KG1 (cell line): ENCODE data around the gene KIF6.

Source experiments
- DNase-seq: peaks from one replicate; lab custom pipeline; 2025; lab: John Stamatoyannopoulos, UW

Gene KIF6

GRCh38 chr6:39381550-39382140 lies 343.6 kb downstream of the KIF6 start:
- no peak for DNase-seq

DNA sequence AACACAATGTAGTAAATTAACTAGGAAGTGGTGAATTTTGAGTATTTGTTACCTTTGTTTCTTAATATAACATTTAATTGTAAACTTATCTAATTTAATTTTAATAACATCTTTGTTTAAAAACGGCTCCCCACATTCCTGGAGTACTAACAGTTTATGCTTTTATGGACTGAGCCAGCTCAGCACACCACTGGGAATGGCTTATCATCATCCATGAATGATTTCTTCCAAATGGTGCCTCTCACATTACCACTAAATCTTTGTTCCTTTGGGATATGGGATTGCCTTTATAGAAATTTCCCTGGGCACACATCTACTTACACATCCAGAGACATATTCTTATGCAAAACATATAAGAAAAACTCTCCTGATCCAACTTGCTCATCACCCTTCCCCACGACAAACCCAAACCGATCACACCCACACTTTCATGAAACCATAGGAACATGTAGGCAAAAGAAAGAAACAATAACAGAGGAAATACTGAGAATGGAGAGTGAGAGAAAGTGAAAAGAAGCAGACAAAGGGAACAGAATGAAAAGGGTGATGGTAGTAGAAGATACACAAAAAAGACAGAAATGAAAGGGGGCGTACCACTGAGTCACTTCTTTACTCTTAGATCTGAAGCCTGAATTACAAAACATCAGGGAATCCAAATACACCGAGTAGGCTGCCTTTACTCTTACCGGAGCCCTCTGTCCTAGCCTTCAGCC lies 344.2 kb downstream of the KIF6 start:
- DNase-seq = no peak

DNA sequence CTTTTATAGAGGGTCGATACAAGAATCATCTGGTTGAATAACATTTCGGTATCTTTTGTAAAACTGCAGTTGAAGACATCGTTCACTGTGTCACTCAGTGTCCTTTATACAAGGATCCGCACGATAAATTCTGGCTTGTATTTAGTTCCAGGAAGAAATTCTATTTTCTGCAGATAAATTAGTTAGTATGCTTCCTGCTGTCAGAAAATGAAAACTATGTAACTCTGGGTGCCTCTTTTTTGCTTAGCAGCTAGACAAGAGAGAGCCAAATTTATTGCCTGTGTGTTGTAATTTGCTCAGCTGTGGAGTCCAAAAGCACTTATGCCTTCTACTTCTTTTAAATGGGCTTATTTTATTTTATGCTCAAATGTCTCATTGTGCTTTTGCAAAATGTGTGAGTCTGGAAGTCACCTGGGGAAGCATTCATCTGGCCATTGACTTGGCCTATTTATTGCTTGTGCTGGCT lies 346.2 kb downstream of the KIF6 start:
- no peak for DNase-seq

- DNase-seq = no peak
Observed at GRCh38 chr6:39378175-39378959, 346.8 kb downstream of the KIF6 start.

DNA sequence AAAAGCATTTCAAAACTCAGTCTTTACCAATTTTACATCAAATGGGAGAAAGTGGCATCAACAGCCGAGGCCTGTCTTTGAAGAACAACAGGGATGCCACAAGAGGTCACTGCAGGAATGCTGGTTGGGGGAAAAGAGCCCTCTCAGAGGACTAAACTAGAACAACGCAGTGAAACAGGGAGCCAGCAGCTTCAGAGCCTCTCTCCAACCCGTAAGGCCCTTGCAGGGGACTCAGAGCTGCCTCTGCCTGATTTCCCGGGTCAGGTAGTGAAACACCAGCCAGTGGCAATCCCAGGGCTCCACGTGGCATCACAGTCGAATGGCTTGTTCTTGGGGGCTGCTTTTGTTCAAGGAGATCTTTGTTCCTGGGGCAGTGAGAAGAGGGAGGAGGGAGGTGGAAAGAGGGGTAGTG lies 347.7 kb downstream of the KIF6 start:
- no peak for DNase-seq

DNA sequence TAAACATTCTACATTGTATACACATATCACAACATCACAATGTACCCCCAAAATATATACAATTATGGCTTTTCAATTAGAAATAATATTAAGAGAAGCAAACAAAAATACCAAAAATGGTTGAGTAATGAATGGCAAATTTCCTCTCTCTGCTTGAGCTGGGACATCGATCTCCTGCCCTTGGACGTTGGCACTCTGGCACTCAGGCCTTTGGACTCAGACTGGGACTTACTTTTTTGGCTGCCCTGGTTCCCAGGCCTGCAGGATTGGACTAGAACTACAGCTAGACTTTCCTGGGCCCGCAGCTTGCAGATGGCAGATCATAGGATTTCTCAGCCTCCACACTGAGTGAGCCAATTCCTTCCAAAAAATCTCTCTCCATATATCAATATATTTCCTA lies 349.8 kb downstream of the KIF6 start:
- DNase-seq = no peak

GRCh38 chr6:39370390-39370789 lies 354.8 kb downstream of the KIF6 start:
- DNase-seq = no peak

DNA sequence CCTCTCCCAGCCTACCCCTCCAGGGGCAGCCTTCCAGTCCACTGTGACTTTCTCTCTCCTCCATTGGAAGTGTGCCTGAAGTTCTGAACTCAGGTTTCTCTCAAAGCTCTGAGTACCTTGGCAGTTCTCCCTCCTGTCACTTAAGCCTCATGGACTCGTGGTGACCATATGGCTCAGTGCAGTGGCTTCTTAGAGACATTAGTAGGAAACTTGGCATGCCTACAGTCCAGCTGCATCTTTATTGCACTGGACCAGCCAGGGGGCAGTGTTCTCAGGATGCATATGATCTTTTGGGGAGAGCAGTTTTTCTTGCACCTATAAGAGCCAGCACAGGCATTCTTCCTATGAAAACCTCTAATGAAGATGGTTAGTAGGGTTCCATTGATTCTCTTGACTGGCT lies 355.2 kb downstream of the KIF6 start:
- no peak for DNase-seq

DNA sequence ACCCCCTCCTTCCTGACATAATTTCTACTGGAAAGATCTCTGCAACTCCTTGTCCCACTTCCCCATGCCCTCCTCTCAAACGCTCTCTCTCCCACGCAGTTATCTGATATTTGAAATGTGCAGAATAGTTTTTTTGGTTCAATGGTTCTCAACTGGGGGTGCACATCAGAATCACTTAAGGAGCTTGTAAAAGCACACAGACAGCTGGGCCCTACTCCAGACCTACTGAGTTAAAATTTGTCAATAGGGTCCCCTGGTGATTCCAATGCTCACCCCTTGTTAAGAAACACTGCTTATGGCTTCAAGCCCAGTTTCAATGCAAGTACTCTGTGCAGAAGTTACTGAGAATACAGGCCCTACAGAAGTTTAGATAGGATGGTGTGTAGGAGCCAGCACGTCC lies 357.5 kb downstream of the KIF6 start:
- DNase-seq = no peak

GRCh38 chr6:39366931-39367618 lies 358.1 kb downstream of the KIF6 start:
- DNase-seq = no peak

GRCh38 chr6:39365281-39366074 lies 359.7 kb downstream of the KIF6 start:
- no peak for DNase-seq

DNA sequence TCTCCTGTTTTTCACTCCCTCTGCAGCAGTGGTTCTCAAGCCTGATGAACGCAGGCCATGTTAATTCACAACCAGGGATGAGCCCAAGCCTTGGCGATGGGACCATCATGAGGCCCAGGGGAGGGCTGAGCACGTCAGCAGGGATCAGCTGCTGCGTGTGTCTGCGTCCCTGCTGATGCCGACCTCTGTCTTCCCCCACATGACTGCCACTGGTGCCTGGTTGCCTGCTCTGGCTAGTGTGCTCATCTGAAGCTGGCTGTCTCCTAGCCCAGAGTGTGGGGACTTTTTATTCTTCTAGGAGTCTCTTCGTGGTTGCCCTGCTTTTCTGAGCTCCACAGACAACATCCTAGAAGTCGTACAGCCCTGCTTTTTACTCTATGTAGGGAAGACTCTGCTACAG lies 361.9 kb downstream of the KIF6 start:
- no peak for DNase-seq

DNA sequence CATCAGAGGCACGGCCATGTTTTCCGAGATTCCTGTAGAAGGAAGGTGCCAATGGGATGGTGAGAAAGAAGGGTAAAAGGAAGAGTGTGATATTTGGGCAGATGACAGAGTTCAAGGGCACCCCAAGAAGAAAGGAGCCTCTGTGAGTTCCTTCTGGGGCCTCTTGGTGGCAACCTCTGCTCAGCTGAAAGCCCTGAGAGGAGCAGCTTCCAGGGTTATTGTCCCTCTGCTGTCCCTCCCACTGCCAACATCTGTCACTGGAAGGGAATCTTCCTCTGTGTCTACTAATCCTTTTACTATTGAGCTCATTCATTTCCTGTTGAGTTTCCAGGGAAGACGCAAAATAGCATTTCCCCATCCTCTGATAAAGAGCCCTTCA lies 362.7 kb downstream of the KIF6 start:
- DNase-seq = no peak

GRCh38 chr6:39361657-39362486 lies 363.3 kb downstream of the KIF6 start:
- DNase-seq = peak; percentile 20

DNA sequence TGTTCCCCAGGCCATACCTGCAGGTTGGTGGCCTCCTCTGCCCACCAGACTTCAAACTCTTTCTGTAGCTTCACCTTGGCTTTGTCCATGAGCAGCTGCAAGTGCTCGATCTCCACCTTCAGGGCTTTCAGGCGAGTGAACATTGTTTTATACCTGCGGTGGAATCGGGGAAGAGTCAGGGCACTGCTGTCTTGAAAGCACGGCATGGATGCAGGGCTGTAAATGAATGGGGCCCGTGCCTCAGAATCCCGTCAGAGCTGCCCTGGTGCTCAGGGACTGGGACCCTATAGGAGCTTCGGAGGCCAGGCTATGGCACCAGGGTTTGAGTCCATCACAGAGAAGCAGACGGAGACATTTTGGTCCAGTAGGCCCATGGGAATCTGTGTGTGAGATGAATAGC lies 364.8 kb downstream of the KIF6 start:
- no peak for DNase-seq

DNA sequence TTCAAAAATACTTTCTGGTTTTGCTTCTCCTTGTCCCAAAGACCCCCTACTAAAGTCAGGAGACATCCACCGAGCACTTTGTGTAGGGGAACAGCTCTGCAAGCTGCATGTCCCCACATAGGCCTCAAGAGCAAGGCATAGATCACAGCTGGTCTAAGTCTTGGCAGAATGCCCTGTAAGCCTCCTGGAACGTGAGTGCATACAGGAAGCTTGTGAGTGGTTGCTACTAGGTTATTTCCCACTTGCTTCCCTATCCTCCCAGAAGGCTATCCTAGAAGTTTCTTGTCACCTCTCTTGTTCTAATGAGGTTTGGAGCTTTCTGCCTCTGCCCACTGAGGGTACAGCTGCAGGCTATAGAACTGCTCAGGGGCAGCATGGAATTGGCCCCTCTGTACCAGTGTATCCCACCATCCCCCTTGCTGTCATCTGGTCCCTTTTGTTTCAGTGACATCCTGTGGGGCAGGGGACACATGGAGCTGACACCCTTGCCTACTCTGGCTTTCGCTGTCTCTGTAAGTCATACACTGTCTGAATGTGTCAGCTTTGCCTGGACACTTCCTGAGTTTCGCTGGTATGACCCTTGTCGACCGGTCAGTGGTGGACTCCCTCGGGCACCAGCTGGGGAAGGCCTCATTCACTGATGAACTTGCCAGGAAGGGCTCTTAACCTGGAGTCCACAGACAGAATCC lies 367.1 kb downstream of the KIF6 start:
- no peak for DNase-seq

GRCh38 chr6:39353698-39354315 lies 371.4 kb downstream of the KIF6 start:
- DNase-seq = no peak

DNA sequence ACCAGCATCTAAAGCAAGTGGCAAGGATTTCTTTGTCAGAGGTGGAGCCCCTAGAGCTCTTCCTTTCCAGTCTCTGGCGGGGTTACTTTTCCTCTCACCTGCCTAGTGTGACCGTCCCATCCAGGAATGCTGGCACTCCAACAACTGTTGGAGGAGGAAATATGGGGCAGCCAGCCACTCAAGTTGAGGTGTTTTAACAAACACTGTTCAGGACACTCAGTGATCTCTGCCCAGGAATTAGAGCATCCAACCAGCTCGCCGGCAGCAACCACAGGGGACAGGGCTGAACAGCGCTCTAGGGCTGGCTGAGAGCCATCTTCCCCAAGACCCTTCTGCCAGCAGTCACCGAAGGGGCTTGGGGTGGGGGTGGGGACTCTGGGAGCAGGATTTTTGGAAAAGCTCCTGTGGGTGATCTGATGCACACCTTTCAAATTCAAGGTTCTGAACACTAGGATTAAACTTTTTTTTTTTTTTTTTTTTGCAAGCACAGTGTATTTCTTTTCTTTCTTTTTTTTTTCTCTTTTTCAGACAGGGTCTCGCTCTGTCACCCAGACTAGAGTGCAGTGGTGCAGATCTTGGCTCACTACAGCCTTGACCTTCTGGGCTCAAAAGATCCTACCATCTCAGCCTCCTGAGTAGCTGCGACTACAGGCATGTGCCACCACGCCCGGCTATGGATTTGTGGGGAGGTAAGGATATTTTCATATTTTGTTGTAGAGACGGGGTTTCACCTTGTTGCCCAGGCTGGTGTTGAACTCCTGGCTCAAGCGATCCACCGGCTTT lies 374.3 kb downstream of the KIF6 start:
- DNase-seq = no peak

GRCh38 chr6:39348740-39349139 lies 376.5 kb downstream of the KIF6 start:
- no peak for DNase-seq
